Renal cortical epithelial cell (primary cell): ENCODE data around the gene FAM186B. TPM values are rescaled to one million over a fixed set of nuclear protein-coding genes. Genes with fewer than 3 reads are reported as not detected.

ENCODE experiments used
- DNase-seq: peaks from one replicate; pipeline ENCODE4 v3.0.0-alpha.2; 2011; ENCODE audit warnings: low read depth
- total RNA-seq: library from RNA; depleted of rRNA; stranded (reverse); fragments of >200 nt; gene quantifications from 2 replicates; pipeline ENCODE4 v1.2.3, GENCODE V29; 2014

FAM186B gene
- total RNA-seq, 1 donor from 2014 or later: 0.30 TPM

DNA sequence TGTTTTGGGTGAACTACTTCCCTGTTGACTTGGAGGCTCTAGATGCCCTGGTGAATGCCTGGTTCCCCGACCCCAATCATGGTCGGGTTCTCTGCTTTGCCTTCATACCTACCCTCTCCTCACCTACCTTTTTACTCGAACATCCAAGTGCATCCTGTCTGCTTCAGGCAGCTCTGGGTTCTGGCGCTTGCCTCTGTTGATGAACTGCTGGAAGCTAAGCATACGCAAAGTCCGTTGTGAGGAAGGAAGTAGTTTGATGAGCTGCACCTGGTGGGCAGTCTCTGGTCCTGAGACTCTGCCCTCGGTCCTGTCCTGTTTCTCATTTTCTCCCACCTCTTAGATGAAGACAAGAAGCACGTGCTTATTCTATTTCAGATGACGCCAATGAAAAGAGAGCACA, 53.0 kb downstream of the FAM186B start:
- DNase-seq: no peak

DNA sequence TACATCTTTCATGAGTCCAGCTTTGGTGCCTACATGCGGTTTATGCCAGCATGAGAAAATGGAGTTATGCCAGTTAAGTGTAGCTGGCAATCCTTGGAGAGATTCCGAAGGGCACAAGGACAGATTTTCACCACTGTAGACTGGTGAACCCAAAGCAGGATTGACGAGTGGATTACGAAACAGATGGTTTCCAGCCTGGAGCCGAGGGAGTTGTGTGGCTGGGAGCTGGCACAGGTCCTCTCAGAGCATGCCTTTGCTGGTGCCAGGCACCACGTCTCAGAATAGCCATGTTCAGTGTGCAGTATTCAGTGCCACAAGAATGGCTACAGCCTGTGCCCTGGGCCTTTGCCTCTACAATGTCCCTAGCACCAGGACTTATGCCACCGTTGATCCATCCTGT, 53.4 kb downstream of the FAM186B start:
- peak; percentile 56 for DNase-seq

DNA sequence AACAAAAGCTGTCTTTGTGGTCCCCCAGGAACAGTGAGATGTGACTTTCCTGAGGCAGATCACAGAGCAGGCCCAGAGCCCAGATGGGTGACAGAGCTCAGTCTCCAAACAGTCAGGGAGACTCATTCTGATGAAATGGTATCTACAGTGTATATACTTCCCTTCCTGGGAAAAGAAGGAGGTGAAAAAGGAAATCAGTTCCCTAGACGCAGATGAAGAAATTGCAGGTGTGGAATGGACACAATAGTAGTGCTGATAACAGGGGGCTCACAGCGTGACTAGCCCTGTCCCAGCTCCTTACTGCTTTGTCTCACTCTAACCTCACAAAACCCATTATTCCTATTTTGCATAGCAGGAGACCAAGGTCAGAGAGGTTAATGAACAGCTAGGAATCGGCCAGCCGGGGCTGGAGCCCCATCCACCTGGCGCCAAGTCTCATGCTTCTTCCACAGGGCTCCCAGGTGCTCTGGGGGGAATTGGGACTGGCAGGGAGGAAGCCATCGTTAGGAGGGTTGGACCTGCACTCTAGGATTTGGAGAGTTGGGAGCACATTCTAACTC, 54.7 kb downstream of the FAM186B start:
- no peak for DNase-seq

DNA sequence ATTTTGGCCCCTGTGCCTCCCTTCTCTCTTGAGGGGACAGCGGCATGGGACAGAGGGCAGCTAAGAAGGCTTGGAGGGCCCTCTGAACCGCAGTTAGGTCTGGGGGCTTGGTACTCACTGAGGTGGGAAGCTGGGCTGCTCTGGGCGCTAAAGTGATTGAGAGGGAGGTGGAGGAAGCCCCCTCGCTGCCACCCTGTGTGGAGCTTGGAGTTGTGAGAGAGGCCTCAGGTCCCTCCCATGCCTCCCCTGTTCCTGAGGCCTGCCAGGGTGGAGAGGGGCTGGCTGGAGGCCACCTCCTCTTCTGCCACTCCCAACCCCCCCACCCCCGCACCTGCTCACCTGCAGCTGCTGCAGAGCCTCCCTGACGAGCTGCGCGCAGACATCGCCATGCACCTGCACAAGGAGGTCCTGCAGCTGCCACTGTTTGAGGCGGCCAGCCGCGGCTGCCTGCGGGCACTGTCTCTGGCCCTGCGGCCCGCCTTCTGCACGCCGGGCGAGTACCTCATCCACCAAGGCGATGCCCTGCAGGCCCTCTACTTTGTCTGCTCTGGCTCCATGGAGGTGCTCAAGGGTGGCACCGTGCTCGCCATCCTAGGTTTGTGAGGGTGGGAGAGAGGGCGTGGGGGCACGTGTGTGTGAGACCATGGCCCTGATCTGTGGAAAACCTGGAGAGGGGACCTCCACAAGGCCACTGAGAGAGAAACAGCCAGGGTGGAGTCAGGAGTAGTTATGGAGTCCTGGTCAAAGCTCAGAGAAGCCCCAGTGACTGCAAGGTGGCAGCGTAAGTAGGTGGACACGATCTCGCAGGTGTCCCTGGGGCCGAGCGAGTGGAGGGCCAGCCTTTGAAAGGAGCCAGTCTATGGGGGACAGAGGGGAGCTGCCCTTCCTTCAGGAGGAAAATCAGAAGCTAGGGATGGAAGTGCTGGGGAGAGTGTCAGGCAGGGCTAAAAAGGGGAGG, 55.4 kb downstream of the FAM186B start:
- DNase-seq: no peak

DNA sequence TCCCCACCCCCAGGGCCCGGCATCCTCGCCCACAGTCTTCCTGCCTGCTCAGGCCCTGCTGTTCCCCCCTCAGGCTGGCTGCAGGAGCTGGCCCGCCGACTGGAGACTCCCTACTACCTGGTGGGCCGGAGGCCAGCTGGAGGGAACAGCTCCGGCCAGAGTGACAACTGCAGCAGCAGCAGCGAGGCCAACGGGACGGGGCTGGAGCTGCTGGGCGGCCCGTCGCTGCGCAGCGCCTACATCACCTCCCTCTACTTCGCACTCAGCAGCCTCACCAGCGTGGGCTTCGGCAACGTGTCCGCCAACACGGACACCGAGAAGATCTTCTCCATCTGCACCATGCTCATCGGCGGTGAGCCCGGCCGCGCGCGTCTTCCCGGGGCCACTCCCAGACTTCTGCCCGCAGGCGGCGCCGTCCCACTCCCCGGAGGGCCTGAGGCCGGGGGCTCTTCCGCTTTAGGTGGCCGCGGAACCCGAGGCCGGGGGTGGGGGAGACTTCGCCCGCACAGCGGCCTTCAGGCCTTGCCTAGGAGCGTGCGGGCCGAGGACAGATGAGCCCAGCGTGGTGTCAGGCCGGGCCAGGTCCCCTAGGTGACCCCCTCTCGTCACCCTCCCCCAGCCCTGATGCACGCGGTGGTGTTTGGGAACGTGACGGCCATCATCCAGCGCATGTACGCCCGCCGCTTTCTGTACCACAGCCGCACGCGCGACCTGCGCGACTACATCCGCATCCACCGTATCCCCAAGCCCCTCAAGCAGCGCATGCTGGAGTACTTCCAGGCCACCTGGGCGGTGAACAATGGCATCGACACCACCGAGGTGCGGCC, 56.4 kb downstream of the FAM186B start:
- DNase-seq: no peak

DNA sequence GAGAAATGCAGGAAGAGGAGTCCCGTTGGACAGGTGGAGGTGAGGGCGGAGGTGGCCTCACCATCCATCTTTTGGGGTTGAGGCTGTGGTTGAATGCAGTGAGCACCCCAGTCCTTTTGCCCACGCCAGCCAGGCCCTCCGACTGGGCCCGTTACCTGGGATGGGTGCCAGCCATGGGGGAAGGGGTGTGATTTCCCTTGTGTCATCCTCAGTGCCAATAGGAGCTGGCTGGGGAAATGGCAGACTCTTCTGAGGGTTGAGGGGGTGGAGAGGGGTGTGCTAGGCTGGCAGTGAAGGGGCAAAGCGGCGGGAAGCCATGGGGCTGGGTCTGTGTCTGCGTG, 57.0 kb downstream of the FAM186B start:
- DNase-seq: no peak

DNA sequence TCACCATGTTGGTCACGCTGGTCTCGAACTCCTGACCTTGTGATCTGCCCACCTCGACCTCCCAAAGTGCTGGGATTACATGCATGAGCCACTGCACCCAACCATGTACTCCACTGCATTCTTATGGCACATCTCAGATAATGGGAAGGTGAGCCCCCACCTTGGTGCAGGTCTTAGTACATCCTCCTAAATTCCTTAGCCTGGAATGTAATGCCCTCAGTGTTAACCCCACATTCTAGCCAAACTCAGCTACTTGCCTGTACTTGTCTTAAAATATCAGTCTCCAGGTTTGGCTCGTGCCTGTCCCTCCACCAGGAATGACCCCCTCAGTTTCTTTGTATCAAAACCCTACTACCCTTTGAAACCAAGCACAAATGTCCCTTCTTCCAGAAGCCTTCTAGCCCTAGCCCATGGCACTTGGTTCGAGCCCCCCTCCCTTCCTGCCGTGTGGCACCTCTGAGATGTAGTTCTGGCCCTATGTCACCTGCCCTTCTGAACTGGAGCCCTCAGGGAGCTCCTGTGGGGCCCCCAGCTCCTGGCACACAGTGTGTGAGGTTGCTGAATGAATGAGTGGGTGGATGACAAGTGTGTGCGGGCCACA, 58.2 kb downstream of the FAM186B start:
- no peak for DNase-seq

DNA sequence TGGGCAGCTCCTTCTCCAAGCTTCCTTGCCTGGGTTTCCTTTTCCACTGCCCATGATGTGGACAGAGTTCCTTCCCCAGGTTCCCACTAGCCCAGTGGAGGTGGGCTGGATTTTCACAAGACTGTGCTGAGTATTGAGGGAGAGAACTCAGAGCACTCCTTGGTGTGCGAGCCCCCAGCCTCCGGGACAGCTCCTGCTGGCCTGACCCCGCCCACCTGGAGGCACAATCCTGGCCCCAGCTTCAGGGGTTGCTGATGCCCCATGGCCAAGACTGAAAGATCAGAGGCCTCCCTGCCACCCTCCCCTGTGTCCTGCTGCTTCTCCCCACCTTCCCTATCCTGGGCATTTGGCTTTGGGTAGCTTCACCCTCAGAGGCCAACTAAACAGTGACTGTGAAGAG, 59.0 kb downstream of the FAM186B start:
- no peak for DNase-seq

DNA sequence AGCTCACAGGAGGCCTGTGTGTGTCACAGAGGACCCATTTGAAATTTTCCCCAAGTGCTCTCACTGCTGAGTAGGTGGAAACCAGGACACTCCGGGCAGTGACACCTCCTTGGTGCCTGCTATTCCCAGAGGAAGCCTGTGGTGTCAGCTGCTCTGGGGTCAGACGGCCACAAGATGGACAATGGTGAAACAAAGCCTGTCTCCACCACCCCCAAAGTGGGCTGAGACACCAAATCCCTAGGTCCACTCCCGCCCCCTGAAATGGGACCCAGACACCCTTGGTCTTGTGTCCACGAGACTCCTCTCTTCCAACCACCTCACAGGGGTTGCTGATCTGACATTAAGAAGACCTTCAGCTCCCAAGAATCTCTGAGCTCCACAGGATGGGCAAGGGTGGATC, 59.6 kb downstream of the FAM186B start:
- no peak for DNase-seq

DNA sequence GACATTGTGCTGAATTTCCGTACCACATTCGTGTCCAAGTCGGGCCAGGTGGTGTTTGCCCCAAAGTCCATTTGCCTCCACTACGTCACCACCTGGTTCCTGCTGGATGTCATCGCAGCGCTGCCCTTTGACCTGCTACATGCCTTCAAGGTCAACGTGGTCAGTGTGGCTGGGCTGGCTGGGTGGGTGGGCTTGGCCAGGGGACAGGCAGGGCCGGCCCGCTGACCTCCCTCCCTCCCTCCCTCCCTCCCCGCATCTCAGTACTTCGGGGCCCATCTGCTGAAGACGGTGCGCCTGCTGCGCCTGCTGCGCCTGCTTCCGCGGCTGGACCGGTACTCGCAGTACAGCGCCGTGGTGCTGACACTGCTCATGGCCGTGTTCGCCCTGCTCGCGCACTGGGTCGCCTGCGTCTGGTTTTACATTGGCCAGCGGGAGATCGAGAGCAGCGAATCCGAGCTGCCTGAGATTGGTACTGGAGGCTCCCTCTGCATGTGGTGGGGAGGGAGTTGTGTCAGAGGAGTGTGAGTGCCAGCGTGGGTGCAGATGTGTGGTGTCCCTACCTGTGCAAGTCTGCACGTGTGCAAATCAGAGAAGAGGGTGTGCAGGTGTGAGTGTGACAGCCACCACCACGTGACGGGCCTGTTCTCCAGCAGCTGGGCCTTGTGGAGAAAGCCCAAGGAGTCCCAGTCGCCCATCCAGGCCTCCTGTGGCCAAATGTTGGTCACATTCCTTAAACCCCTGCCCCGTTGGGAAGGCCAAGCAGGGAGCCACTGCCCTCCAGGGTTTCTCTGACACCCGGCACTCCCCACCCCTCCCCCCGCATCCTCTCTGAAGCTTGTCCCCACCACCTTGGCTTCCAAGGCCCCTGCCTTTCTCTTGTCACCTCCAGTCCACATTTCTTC, 61.3 kb downstream of the FAM186B start:
- DNase-seq: no peak

DNA sequence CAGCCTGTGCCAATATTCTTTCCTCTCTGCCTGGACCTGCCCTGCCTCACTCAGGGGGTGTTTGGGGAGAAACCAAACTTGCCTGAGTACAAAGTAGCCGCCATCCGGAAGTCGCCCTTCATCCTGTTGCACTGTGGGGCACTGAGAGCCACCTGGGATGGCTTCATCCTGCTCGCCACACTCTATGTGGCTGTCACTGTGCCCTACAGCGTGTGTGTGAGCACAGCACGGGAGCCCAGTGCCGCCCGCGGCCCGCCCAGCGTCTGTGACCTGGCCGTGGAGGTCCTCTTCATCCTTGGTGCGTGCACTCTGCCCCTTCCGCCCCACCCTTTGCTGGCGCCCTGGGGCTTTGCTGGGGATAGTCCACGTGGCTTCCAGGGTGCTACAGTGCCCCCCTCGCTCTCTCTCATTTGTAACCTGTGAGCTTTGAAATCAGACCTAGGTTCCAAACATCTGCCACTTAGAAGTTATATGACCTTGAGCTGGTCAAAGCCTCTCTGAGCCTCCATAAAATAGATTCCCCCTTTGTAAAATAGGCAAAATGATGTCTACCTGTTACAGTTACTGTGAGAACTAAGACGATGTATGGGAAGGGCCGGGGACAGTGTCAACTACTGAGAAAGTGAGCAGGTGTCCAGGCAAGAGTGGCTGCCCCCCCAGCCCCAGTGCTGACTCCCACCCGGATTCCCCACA, 62.1 kb downstream of the FAM186B start:
- DNase-seq: no peak

DNA sequence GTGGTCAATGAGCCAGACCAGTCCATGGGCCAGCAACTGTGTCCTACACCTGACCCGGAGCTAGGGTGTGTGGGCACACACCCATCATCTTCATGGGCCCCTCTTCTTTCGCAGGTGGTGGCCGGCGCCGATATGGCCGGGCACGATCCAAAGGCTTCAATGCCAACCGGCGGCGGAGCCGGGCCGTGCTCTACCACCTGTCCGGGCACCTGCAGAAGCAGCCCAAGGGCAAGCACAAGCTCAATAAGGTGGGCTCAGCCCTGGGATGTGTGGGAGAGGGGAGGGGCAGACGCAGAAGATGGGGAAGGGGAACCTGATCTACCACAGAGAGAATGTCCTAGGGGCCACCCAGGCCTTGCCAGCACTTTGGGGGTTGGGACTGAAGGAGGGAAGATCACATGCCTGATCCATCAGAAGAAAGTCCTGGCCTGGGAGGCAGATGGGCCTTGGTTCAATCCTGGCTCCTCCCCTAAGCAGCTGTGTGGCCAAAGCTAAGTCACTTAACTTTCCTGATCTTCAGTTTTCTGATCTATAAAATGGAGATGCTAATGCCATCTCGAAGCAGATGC, 62.8 kb downstream of the FAM186B start:
- DNase-seq: no peak

DNA sequence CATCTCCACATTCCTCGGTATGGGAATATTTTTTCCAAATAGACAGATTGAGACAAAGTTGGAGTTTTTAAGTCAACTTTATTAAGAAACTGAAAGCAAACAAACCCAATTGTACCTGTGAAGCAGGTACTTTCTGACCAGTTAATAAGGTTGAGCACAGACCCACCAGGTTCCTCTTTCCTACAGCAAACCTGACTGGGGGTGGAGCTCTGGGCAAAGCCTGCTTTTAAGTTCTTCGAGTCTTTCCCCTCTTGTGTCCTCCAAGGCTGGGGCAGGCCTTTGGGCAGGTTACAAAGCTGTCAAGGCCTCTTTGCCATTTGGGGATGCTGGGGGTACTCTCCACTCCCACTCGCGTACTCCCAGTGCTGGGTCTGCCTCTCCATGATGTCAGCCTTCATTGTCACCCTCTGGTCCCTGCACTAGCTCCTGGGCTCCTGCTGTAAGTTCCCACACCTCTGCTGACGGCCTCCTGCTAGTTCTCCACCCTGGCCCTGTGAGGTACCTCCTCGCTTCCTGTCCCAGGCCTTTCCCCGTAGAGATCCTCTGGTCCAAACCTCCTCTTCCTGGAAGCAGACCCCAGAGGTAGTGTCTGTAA, 63.4 kb downstream of the FAM186B start:
- no peak for DNase-seq

DNA sequence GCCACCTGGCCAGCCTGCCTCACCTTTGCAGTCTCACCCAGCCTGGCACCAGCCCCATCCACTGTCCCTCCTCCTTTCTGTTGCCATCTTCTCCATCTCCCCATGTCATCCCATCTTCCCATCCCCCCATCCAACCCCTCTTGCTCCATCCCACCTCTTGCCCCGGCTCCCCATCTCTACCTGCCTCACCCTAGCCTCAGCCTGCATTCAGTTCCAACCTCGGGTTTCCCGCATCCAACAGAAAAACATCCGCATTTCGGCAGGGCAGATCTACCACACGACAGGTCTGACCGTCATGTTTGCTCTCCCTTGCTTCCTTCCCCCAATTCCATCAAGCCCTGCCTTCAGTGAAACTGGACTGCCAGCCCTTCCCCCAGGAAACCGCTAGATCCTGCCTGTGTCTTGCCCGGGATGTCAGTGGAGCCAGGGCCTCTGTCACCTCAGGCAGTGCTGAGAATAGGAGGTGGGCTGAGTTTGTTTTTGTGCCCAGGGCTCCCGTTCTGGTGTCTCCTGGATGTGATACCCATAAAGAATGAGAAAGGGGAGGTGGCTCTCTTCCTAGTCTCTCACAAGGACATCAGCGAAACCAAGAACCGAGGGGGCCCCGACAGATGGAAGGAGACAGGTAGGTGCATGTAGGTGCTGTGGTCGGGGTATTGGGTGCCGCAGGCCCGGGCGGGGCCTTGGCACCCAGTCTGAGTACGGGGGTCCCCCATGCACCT, 64.1 kb downstream of the FAM186B start:
- no peak for DNase-seq

DNA sequence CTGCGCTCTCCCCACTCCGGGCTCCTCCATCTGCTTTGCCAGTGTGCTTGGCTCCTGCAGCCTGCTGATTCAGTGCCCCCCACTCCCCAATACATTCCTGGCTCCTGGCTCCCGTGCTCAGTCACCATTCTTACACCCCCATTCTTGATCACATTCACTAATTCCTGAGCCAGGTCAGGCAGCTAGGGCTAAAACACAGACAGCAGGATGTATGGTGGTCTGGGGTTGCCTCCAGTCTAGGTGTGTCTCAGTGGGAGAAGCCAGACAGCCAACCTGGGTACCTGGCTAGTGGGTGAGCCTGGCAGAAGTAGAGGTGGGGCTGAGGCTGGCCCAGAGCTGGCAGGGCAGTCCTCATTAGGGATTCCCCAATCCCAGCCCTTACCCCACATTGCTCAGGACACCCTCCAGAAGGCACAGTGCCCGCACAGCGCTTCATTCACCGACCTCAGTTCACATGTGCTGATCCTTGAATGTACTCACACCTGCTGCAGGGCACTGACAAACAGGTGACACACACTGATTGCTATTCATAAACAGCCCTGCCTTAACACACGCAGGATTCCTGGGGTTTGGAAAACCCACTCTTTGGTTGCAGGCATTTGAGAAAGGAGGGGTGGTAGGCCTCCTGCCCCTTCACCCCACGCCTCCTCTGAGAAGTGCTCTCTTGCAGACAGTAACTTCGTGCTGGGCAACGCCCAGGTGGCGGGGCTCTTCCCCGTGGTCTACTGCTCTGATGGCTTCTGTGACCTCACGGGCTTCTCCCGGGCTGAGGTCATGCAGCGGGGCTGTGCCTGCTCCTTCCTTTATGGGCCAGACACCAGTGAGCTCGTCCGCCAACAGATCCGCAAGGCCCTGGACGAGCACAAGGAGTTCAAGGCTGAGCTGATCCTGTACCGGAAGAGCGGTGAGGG, 65.0 kb downstream of the FAM186B start:
- DNase-seq: peak; percentile 51

DNA sequence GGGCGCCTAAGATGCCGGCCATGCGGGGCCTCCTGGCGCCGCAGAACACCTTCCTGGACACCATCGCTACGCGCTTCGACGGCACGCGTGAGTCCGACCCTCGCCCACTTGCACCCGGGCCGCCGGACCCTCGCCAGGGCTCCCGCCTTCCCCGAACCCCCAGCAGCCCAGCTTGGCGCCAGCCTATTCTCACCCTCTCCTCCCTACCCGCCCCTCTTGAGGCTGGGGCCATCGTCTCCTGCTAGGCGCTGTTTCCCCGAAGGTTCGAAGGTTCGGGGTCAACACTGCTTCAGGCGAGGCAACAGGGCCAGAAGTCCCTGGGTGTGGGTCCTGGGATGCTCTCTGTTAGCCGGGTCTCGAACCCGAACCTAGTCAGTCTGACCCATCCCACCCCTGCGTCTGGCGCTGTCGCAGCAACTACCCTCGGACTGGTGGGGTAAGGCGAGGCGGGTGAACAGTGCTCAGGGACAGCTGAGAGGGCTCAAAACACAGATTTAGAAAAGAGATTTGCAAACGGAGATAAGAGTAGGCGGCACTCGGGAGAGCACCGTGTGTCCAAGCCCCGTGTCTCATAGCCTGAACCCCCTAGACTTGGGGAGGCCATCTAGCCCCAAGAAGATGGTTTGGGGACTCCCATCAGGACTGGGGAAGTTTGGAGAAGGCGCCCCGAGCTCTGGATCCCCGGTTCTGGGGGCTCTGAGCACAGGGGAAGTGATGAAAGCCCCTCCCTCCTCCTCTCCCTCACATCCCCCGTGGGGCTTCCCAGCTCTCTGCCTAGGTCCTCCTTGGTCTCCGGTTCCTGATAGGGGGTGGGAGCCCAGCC, 65.8 kb downstream of the FAM186B start:
- no peak for DNase-seq
